ENCODE results near the gene GNPTG. TPM values are rescaled to one million over a fixed set of nuclear protein-coding genes. Genes with fewer than 3 reads are reported as not detected.
"Not testable (repeated sequence)": the region's sequence is repeated elsewhere in the genome, so short reads cannot be mapped to it uniquely, and the experiment has no call there.

The GNPTG gene
- total and polyA plus RNA-seq, 4 donors, result 33.7 to 74.1 (median 50.2) TPM

DNA sequence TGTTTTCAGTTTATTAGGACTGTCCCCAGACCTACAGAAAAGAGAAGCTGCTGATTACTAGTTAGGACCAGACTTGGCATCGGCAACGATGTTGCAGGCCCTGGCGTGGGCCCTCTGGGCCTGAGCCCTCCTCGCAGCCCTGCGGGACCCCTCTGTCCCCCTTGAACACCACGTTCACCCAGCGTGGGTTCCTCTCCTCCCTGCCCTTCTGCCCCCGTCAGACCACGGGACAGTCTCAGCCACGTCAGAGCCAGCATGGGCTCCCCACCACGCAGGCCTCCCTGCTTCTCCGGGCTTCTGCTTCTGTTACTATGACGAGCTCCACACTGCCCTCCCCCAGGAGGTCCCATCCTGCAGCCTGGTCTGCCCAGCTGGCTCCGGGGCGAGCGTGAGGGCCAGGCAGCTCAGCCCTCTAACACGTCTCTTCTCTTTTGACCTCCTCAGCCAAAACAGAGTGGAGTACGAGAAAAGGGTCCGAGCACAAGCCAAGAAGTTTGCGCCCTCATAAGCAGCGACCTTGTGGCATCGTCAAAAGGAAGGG, 27.4 kb upstream of the GNPTG start:
- H3K4me1 ChIP-seq (ENCODE audit: control insufficient read depth in 1 of 2, insufficient read depth in 2 of 2, low read length in 2 of 2), result no peaks in the 10 kb centered on the region
- intact Hi-C loops (cut with DNase I), result no loop called here
- no peak for DNase-seq
- ATAC-seq (ENCODE audit: low FRiP score), result no peak
- H3K27me3 ChIP-seq (ENCODE audit: control insufficient read depth in 1 of 2, insufficient read depth in 2 of 2, low read length in 1 of 2), result no peaks in the 10 kb centered on the region
- H3K27ac ChIP-seq (ENCODE audit: low read depth in 1 of 2, low read length in 2 of 2), result no peak overlapping the region
- H3K36me3 ChIP-seq (ENCODE audit: control insufficient read depth in 1 of 2, insufficient read depth in 2 of 2, low read length in 1 of 2), result peaks cover 3 to 8% of the 10 kb centered on the region in 2 donors
- WGBS, 2 donors, result 81 to 82% methylated on average over 22 of the region's 22 CpGs
- no peaks in the 10 kb centered on the region for H3K9me3 ChIP-seq (ENCODE audit: control insufficient read depth, low read length)
- no peak overlapping the region for H3K4me3 ChIP-seq (ENCODE audit: low read length in 2 of 2)

DNA sequence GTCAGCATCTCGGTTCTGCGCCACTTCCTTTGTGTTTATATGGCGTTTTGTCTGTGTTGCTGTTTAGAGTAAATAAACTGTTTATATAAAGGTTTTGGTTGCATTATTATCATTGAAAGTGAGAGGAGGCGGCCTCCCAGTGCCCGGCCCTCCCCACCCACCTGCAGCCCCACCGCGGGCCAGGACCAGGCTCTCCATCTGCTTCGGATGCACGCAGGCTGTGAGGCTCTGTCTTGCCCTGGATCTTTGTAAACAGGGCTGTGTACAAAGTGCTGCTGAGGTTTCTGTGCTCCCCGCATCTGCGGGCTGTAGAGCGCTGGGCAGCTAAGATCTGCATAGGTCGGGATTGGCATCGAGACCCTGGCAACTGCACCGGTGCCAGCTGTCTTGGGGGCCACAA, 26.5 kb upstream of the GNPTG start:
- Histone ChIP-seq H3K27me3 (ENCODE audit: control insufficient read depth in 1 of 2, insufficient read depth in 2 of 2, low read length in 1 of 2) (no peaks in the 10 kb centered on the region), H3K27ac (ENCODE audit: low read depth in 1 of 2, low read length in 2 of 2) (no peak overlapping the region), H3K4me3 (ENCODE audit: low read length in 2 of 2) (no peak overlapping the region), H3K4me1 (ENCODE audit: control insufficient read depth in 1 of 2, insufficient read depth in 2 of 2, low read length in 2 of 2) (no peaks in the 10 kb centered on the region), H3K9me3 (ENCODE audit: control insufficient read depth, low read length) (no peaks in the 10 kb centered on the region), H3K36me3 (ENCODE audit: control insufficient read depth in 1 of 2, insufficient read depth in 2 of 2, low read length in 1 of 2) (peaks cover 3 to 8% of the 10 kb centered on the region in 2 donors)
- intact Hi-C loops (cut with DNase I), result no loop called here
- 86 to 87% methylated on average over 15 of the region's 15 CpGs for WGBS, 2 donors
- DNase-seq (no peak), ATAC-seq (ENCODE audit: low FRiP score) (no peak)

DNA sequence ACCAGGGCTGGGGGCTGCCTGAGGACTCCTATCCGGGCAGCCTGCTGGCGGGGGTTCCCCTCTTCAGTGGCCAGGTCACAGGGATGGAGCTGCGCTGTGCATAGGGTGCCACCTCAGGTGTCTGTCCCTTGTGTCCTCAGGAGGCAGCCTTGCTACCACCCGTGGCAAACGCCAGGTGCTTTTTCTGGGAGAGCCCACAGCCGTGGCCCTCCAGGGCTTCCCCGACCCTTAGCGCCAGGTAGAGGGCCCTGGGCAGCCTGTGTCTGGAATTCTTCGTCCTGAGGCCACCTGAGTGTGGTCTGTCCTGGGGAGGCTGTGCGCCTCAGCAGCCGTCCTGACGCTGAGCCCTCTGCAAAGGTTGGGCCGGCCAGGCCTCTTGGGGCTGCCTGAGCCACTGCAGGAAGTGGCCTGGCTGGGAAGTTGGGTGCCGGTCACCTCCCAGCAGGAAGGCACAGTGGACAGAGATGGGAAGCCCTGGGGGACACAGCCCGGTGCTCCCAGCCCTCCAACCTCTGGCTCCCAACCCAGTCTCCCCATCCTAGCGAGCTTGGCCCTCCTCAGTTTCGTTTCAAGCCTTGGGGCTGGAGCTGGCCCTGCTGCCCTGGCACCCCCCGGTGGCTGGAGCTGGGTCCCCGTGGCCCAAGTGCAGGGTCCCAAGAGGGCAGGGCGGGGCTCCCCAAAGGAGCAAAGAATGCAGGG, 25.9 kb upstream of the GNPTG start:
- Histone ChIP-seq H3K9me3 (ENCODE audit: control insufficient read depth, low read length) (peaks cover 2% of the 10 kb centered on the region), H3K4me3 (ENCODE audit: low read length in 2 of 2) (no peak overlapping the region), H3K27ac (ENCODE audit: low read depth in 1 of 2, low read length in 2 of 2) (no peak overlapping the region), H3K4me1 (ENCODE audit: control insufficient read depth in 1 of 2, insufficient read depth in 2 of 2, low read length in 2 of 2) (no peaks in the 10 kb centered on the region), H3K27me3 (ENCODE audit: control insufficient read depth in 1 of 2, insufficient read depth in 2 of 2, low read length in 1 of 2) (no peaks in the 10 kb centered on the region), H3K36me3 (ENCODE audit: control insufficient read depth in 1 of 2, insufficient read depth in 2 of 2, low read length in 1 of 2) (peaks cover 3 to 4% of the 10 kb centered on the region in 2 donors)
- DNase-seq (no peak), ATAC-seq (ENCODE audit: low FRiP score) (no peak)
- 67 to 69% methylated on average over 20 of the region's 20 CpGs for WGBS, 2 donors
- intact Hi-C loops (cut with DNase I), result no loop called here

DNA sequence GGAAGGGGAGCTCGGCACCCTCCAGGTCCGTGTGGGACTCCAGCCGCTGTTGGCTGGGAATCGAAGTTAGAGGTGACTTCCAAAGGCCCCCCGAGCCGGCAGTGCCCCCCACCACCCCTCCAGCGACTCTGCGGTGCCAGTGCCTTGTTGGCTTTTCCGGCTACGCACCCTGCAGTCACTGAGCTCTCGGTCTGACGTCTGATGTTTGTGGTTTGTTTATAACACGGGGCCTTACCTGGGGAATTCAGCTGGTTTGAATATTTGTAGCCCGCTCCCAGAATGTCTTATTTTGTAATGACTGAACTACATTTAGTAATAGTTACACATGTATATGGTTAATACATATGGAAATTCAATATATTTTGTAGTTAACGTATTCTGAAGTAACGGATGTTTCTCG, 25.3 kb upstream of the GNPTG start:
- ATAC-seq (ENCODE audit: low FRiP score), result no peak

DNA sequence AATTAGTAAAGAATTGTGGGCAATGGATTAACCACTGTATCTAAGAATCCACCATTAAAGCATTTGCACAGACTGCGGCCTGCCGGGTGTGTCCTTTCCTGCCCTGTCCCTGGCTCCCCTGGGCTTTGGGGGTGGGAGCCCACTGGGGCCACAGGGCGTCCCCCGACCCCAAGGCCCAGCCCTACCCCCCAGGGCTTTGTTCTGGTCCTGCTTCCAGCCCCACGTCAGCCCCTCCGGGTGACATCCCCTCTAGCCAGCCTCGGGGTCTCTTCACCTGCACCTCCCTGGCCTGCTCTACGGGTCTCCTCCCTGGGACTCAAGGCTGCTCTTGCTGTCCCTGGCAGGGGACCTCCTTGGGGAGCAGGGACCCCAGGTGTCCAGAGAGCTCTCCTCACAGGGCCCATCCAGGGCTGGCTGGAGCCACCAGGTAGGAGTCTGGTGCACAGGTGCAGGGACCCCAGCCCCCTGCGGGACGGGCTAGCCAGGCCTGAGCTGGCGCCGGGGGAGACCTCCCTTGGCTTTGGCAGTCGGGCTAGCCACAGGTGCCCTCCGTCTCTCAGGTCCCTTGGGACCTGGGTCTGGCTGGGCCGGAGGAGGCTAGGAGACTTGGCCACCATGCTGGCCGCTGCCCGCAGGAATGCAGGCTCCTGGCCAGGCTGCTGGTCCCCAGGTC, 24.6 kb upstream of the GNPTG start:
- Histone ChIP-seq H3K4me1 (ENCODE audit: control insufficient read depth in 1 of 2, insufficient read depth in 2 of 2, low read length in 2 of 2) (no peaks in the 10 kb centered on the region), H3K27me3 (ENCODE audit: control insufficient read depth in 1 of 2, insufficient read depth in 2 of 2, low read length in 1 of 2) (no peaks in the 10 kb centered on the region), H3K36me3 (ENCODE audit: control insufficient read depth in 1 of 2, insufficient read depth in 2 of 2, low read length in 1 of 2) (peaks cover 3 to 4% of the 10 kb centered on the region in 2 donors), H3K4me3 (ENCODE audit: low read length in 2 of 2) (no peak overlapping the region), H3K9me3 (ENCODE audit: control insufficient read depth, low read length) (peaks cover 2% of the 10 kb centered on the region), H3K27ac (ENCODE audit: low read depth in 1 of 2, low read length in 2 of 2) (no peak overlapping the region)
- intact Hi-C loops (cut with DNase I), result no loop called here
- ATAC-seq (ENCODE audit: low FRiP score), result no peak
- no peak for DNase-seq
- WGBS, 2 donors, result 71% methylated on average over 13 to 17 of the region's 17 CpGs

More for the DNA sequence above, 25.3 kb upstream of the GNPTG start:
- Histone ChIP-seq H3K4me1 (ENCODE audit: control insufficient read depth in 1 of 2, insufficient read depth in 2 of 2, low read length in 2 of 2) (no peaks in the 10 kb centered on the region), H3K9me3 (ENCODE audit: control insufficient read depth, low read length) (peaks cover 2% of the 10 kb centered on the region), H3K4me3 (ENCODE audit: low read length in 2 of 2) (no peak overlapping the region), H3K36me3 (ENCODE audit: control insufficient read depth in 1 of 2, insufficient read depth in 2 of 2, low read length in 1 of 2) (peaks cover 3 to 4% of the 10 kb centered on the region in 2 donors), H3K27ac (ENCODE audit: low read depth in 1 of 2, low read length in 2 of 2) (no peak overlapping the region), H3K27me3 (ENCODE audit: control insufficient read depth in 1 of 2, insufficient read depth in 2 of 2, low read length in 1 of 2) (no peaks in the 10 kb centered on the region)
- intact Hi-C loops (cut with DNase I), result no loop called here
- WGBS, 2 donors, result 70 to 72% methylated on average over 15 to 17 of the region's 17 CpGs
- DNase-seq, result no peak

DNA sequence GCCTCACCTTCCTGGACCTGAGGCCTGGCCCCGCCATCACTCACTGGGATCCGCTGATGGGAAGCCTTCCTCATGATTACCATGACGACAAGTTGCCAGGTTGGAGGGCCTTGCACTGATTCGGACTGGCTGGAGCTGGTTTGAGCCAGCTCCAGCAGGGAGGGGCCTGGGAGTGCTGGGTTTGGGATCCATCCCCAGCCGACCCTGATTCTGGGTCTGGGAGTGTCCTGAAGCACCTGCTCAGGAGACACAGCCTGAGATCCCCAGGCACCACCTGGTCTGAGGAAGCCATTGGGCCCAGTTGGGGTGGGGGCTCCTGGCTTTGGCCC, 24.1 kb upstream of the GNPTG start:
- Histone ChIP-seq H3K4me3 (ENCODE audit: low read length in 2 of 2) (no peak overlapping the region), H3K36me3 (ENCODE audit: control insufficient read depth in 1 of 2, insufficient read depth in 2 of 2, low read length in 1 of 2) (peaks cover 3 to 4% of the 10 kb centered on the region in 2 donors), H3K27me3 (ENCODE audit: control insufficient read depth in 1 of 2, insufficient read depth in 2 of 2, low read length in 1 of 2) (no peaks in the 10 kb centered on the region), H3K4me1 (ENCODE audit: control insufficient read depth in 1 of 2, insufficient read depth in 2 of 2, low read length in 2 of 2) (no peaks in the 10 kb centered on the region), H3K27ac (ENCODE audit: low read depth in 1 of 2, low read length in 2 of 2) (no peak overlapping the region), H3K9me3 (ENCODE audit: control insufficient read depth, low read length) (peaks cover 2% of the 10 kb centered on the region)
- no peak for DNase-seq
- no peak for ATAC-seq (ENCODE audit: low FRiP score)
- 62 to 63% methylated on average over 5 of the region's 5 CpGs for whole genome bisulfite sequencing, 2 donors
- intact Hi-C loops (cut with DNase I), result no loop called here

DNA sequence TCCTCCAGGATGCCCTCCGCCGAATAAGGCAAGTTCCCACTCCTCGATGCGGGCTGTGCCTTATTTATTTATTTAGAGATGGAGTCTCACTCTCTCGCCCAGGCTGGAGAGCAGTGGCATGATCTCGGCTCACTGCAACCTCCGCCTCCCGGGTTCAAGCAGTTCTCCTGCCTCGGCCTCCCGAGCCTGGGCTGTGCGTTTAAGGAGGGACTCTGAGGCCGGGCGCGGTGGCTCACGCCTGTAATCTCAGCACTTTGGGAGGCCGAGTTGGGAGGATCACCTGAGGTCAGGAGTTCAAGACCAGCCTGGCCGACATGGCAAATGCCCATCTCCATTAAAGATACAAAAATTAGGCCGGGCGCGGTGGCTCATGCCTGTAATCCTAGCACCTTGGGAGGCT, 23.6 kb upstream of the GNPTG start:
- H3K9me3 ChIP-seq (ENCODE audit: control insufficient read depth, low read length); H3K27me3 ChIP-seq (ENCODE audit: control insufficient read depth in 1 of 2, insufficient read depth in 2 of 2, low read length in 1 of 2); ATAC-seq (ENCODE audit: low FRiP score); DNase-seq; H3K36me3 ChIP-seq (ENCODE audit: control insufficient read depth in 1 of 2, insufficient read depth in 2 of 2, low read length in 1 of 2); H3K4me3 ChIP-seq (ENCODE audit: low read length in 2 of 2); intact Hi-C loops (cut with DNase I); H3K4me1 ChIP-seq (ENCODE audit: control insufficient read depth in 1 of 2, insufficient read depth in 2 of 2, low read length in 2 of 2); H3K27ac ChIP-seq (ENCODE audit: low read depth in 1 of 2, low read length in 2 of 2): not testable (repeated sequence)
- WGBS, 2 donors, result 89 to 90% methylated on average over 20 of the region's 20 CpGs

DNA sequence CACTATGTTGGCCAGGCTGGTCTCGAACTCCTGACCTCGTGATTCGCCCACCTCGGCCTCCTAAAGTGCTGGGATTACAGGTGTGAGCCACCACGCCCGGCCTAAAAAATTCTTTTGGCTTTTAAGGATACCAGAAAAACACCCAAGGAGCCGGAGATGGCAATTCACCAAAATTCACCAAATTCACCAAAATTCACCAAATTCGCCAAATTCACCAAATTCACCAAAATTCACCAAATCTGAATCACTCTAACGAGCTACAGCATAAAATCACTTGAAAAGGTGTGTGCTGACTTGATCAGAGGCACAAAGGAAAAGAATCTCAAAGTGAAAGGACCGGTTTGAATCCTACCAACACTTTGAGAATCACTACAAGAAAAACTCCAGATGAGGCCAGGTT, 22.8 kb upstream of the GNPTG start:
- H3K27ac ChIP-seq (ENCODE audit: low read depth in 1 of 2, low read length in 2 of 2); H3K27me3 ChIP-seq (ENCODE audit: control insufficient read depth in 1 of 2, insufficient read depth in 2 of 2, low read length in 1 of 2); intact Hi-C loops (cut with DNase I); H3K36me3 ChIP-seq (ENCODE audit: control insufficient read depth in 1 of 2, insufficient read depth in 2 of 2, low read length in 1 of 2); DNase-seq; H3K9me3 ChIP-seq (ENCODE audit: control insufficient read depth, low read length); H3K4me1 ChIP-seq (ENCODE audit: control insufficient read depth in 1 of 2, insufficient read depth in 2 of 2, low read length in 2 of 2); ATAC-seq (ENCODE audit: low FRiP score); H3K4me3 ChIP-seq (ENCODE audit: low read length in 2 of 2): not testable (repeated sequence)
- WGBS, 2 donors, result 92 to 95% methylated on average over 10 of the region's 10 CpGs

All from aorta (tissue), 5 donors.